MCF 10A (cell line): ENCODE data around the gene BICD2. TPM values are rescaled to one million over a fixed set of nuclear protein-coding genes. Genes with fewer than 3 reads are reported as not detected.
A peak's percentile ranks its signal among the peaks of the same experiment; 100 is the strongest.

Experiments
- BruUV-seq: library from RNA; stranded (reverse); fragments of 400-500 nt; replicated peaks from 2 replicates; lab custom pipeline; 2021; lab: Mats Ljungman, UMichigan
- CTCF ChIA-PET: fragments of 300-600 bp; sonication (Branson Sonifier 250); formaldehyde crosslinking; extraction: SDS; loops from one replicate; lab custom pipeline; 2021; ENCODE audit warnings: antibody characterized with exemption, inconsistent platforms; lab: Yijun Ruan, JAX
- POLR2A ChIA-PET: fragments of 300-600, 350-650 bp; sonication (Branson Sonifier 250); formaldehyde crosslinking; extraction: SDS; loops from one replicate; lab custom pipeline; 2020; ENCODE audit warnings: antibody characterized with exemption, inconsistent platforms; lab: Yijun Ruan, JAX
- DNase-seq: peaks from one replicate; pipeline ENCODE4 v3.0.0-alpha.2; 2018; ENCODE audit not compliant: unreplicated experiment
- H3K27ac Mint-ChIP-seq: one replicate; pipeline ENCODE4 v1.8.0; 2022; ENCODE audit warnings: mild to moderate bottlenecking, low read depth, mixed read lengths; ENCODE audit not compliant: unreplicated experiment
- H3K27me3 Mint-ChIP-seq: one replicate; pipeline ENCODE4 v1.8.0; 2022; ENCODE audit warnings: mixed read lengths; ENCODE audit not compliant: insufficient read depth, unreplicated experiment
- H3K36me3 Mint-ChIP-seq: one replicate; pipeline ENCODE4 v1.8.0; 2022; ENCODE audit warnings: mild to moderate bottlenecking, moderate library complexity, mixed read lengths; ENCODE audit not compliant: insufficient read depth, unreplicated experiment
- H3K4me1 Mint-ChIP-seq: one replicate; pipeline ENCODE4 v1.8.0; 2022; ENCODE audit warnings: mixed read lengths; ENCODE audit not compliant: insufficient read depth, unreplicated experiment
- H3K4me3 Mint-ChIP-seq: one replicate; pipeline ENCODE4 v1.8.0; 2022; ENCODE audit warnings: mild to moderate bottlenecking, moderate library complexity, mixed read lengths; ENCODE audit not compliant: unreplicated experiment
- H3K9me3 Mint-ChIP-seq: one replicate; pipeline ENCODE4 v1.8.0; 2022; ENCODE audit warnings: mixed read lengths; ENCODE audit not compliant: unreplicated experiment
- CTCF ChIP-seq: fragments of 200-600 bp; IDR thresholded peaks from one replicate; pipeline ENCODE4 v1.8.0; 2022; ENCODE audit warnings: antibody characterized with exemption, mild to moderate bottlenecking; ENCODE audit not compliant: unreplicated experiment
- intact Hi-C: fragments of 100-400 bp; cut with micrococcal nuclease; formaldehyde crosslinking; loops from 2 replicates; pipeline ENCODE4 v1.14.1; 2022
- total RNA-seq: library from RNA; stranded (reverse); gene quantifications from 2 replicates; pipeline ENCODE4 v1.2.3, GENCODE V29; 2022

The BICD2 gene
- total RNA-seq, 1 experiment from 2014 or later, result 23.5 TPM

- peaks cover 19% of the 10 kb centered on the region for H3K4me1 Mint-ChIP-seq
- CTCF ChIA-PET, result interaction anchor here (0.8 to 3.1 kb wide), 3 partner anchors 9 to 39 kb away, joined by 3 to 20 read pairs (median 3); no protein-coding TSS in a partner anchor
These were observed 38.9 kb downstream of the BICD2 start for GRCh38 chr9:92725766-92726165.

GRCh38 chr9:92725266-92725545 lies 39.4 kb downstream of the BICD2 start:
- no TSS peak for BruUV-seq
- TF ChIP-seq CTCF, result no peak
- ChIA-PET POLR2A (no interaction called here), CTCF (interaction anchor here (3.1 kb wide), 1 partner anchor 9 kb away, joined by 20 read pairs; no protein-coding TSS in a partner anchor)
- H3K27ac Mint-ChIP-seq, result no peak overlapping the region
- no peak overlapping the region for H3K4me3 Mint-ChIP-seq
- H3K4me1 Mint-ChIP-seq, result peaks cover 19% of the 10 kb centered on the region
- intact Hi-C loops, result no loop called here
- H3K27me3 Mint-ChIP-seq, result no peaks in the 10 kb centered on the region
- H3K36me3 Mint-ChIP-seq, result peaks cover 51% of the 10 kb centered on the region
- DNase-seq, result no peak
- H3K9me3 Mint-ChIP-seq, result no peaks in the 10 kb centered on the region

More at GRCh38 chr9:92725766-92726165, 38.9 kb downstream of the BICD2 start:
- Mint-ChIP-seq H3K27ac (no peak overlapping the region), H3K4me3 (no peak overlapping the region), H3K9me3 (no peaks in the 10 kb centered on the region), H3K27me3 (no peaks in the 10 kb centered on the region), H3K36me3 (peaks cover 47% of the 10 kb centered on the region)
- no peak for TF ChIP-seq CTCF
- intact Hi-C loops, result no loop called here
- POLR2A ChIA-PET, result interaction anchor here (0.6 kb wide), 1 partner anchor 28 kb away, joined by 3 read pairs; no protein-coding TSS in a partner anchor
- BruUV-seq, result no TSS peak
- no peak for DNase-seq

- Mint-ChIP-seq H3K36me3 (peaks cover 56% of the 10 kb centered on the region), H3K27ac (peak overlapping the region; percentile 25), H3K9me3 (no peaks in the 10 kb centered on the region), H3K27me3 (no peaks in the 10 kb centered on the region), H3K4me1 (peaks cover 19% of the 10 kb centered on the region), H3K4me3 (no peak overlapping the region)
- no peak for DNase-seq
- ChIA-PET POLR2A (interaction anchor here (1.6 kb wide), 1 partner anchor 32 kb away, joined by 3 read pairs; no protein-coding TSS in a partner anchor), CTCF (interaction anchor here (3.1 kb wide), 1 partner anchor 8 kb away, joined by 20 read pairs; no protein-coding TSS in a partner anchor)
- TF ChIP-seq CTCF, result no peak
- BruUV-seq, result no TSS peak
- intact Hi-C loops, result no loop called here
These were observed 39.9 kb downstream of the BICD2 start for GRCh38 chr9:92724528-92725265.

- no peak for TF ChIP-seq CTCF
- H3K4me1 Mint-ChIP-seq, result peaks cover 19% of the 10 kb centered on the region
These were observed 40.8 kb downstream of the BICD2 start for GRCh38 chr9:92723801-92724323.

More at GRCh38 chr9:92723801-92724323, 40.8 kb downstream of the BICD2 start:
- Mint-ChIP-seq H3K36me3 (peaks cover 57% of the 10 kb centered on the region), H3K4me3 (no peak overlapping the region), H3K27me3 (no peaks in the 10 kb centered on the region), H3K27ac (peak overlapping the region; percentile 25), H3K9me3 (no peaks in the 10 kb centered on the region)
- no peak for DNase-seq
- intact Hi-C loops, result no loop called here
- ChIA-PET CTCF (interaction anchor here (0.7 to 1.4 kb wide), 3 partner anchors 10 to 69 kb away, joined by 3 to 4 read pairs (median 4); no protein-coding TSS in a partner anchor), POLR2A (interaction anchor here (0.9 to 1.6 kb wide), 5 partner anchors 10 to 398 kb away, joined by 3 to 4 read pairs (median 3); partner anchors contain the start of genes CENPP and NOL8)
- no TSS peak for BruUV-seq
